ENCODE results near the gene RTCA.
"Not testable (repeated sequence)": the region's sequence is repeated elsewhere in the genome, so short reads cannot be mapped to it uniquely, and the experiment has no call there.

The RTCA gene

DNA sequence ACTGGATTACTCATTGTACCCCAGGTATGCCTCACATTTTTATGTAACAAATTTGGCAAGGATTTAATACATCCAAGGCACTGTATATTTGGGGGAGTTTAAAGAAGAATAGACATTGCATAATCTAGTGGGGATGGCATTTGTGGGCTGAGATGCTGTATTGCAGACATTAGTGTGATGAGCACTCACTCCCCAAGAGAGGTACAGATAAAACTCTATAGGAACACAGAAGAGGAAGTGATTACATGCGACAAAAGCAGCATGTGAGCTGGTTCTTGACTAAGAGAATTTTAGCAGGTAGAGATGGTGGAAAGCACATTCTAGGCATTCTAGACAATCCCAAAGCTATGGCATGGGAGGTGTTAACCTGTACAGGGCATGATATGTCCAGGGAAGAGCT, 62.1 kb downstream of the RTCA start:
- no peak for DNase-seq (ENCODE audit: low read depth)
- H3K4me3 ChIP-seq (ENCODE audit: low read depth, low read length) = no peak overlapping the region
- TF ChIP-seq, protein P1, sequence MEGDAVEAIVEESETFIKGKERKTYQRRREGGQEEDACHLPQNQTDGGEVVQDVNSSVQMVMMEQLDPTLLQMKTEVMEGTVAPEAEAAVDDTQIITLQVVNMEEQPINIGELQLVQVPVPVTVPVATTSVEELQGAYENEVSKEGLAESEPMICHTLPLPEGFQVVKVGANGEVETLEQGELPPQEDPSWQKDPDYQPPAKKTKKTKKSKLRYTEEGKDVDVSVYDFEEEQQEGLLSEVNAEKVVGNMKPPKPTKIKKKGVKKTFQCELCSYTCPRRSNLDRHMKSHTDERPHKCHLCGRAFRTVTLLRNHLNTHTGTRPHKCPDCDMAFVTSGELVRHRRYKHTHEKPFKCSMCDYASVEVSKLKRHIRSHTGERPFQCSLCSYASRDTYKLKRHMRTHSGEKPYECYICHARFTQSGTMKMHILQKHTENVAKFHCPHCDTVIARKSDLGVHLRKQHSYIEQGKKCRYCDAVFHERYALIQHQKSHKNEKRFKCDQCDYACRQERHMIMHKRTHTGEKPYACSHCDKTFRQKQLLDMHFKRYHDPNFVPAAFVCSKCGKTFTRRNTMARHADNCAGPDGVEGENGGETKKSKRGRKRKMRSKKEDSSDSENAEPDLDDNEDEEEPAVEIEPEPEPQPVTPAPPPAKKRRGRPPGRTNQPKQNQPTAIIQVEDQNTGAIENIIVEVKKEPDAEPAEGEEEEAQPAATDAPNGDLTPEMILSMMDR (IDR thresholded peaks at IDR 0.05; ENCODE audit: insufficient read depth, low read depth, low read length, missing control alignments) = no peak

DNA sequence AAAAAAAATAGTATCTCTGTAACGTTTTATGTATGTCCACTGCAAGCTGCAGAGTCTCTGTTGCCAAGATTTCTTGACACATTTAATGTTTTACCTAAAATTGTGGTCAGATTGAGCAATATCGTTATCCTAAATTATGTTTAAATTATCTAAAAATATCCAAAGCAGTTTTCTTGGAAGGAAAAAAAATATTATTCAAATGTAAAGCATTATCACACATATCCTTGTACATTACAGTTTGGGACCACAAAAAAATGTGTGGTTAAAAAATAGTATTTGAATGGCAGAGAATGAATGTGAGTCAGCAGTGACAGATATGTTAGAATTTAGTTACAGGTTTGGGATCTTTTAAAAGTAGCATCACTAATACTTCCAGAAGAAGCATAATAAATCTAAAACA, 65.1 kb downstream of the RTCA start:
- not testable (repeated sequence) for DNase-seq (ENCODE audit: low read depth); H3K4me3 ChIP-seq (ENCODE audit: low read depth, low read length)

DNA sequence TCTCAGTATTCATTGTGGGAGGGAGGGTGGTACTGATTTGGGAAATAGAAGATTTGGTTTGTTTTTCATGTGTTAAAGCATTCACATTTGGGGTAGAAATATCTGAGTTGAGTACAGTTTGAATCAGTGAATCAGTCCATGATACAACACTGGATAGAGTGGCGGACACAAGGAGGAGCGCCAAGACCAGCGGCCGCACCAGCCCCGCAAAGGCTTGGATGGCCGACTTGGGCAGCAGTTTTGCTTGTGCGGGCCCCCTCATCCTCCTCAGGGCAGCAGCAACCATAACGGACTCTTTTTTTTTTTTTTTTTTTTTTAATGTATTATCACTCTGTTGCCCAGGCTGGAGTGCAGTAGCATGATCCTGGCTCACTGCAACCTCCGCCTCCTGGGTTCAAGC, 66.3 kb downstream of the RTCA start:
- no peak overlapping the region for H3K4me3 ChIP-seq (ENCODE audit: low read depth, low read length)
- TF ChIP-seq, protein P1 (IDR thresholded peaks at IDR 0.05; ENCODE audit: insufficient read depth, low read depth, low read length, missing control alignments) = no peak
- no peak for DNase-seq (ENCODE audit: low read depth)

DNA sequence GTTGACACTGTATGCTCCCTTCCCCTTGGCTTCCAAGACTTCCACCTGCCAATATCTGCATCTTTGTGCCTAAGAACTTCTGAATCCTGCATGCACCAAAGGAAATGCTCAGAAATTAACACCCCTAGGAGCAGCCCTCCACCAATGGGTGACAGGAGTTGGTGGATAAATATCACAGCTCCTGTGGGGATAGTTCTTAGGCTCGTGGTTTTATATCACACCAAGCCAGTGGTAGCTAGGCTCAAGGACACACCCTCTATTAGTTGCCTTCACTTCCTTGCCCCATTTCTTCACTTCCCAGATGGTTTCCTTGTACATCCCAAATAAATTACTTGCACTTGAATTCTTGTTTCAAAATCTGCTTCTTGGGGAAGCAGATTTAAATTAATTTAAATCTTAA, 69.4 kb downstream of the RTCA start:
- TF ChIP-seq, protein P1 (IDR thresholded peaks at IDR 0.05; ENCODE audit: insufficient read depth, low read depth, low read length, missing control alignments) = no peak
- DNase-seq (ENCODE audit: low read depth) = no peak
- H3K4me3 ChIP-seq (ENCODE audit: low read depth, low read length) = no peak overlapping the region

DNA sequence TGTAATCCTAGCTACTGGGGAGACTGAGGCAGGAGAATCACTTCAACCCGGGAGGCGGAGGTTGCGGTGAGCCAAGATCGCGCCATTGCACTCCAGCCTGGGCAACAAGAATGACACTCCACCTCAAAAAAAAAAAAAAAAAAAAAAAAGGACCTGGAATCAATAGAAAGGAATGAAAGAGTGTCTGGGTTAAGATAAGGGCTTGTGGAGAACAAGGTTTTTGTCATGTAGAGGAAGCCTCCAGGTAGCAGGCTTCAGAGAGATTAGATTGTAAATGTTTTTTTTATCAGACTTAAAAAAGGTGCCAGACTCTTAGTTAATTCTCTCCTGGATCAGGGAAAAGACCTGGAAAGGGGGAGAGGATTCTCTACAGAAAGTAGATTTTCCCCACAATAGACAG, 71.9 kb downstream of the RTCA start:
- H3K4me3 ChIP-seq (ENCODE audit: low read depth, low read length); DNase-seq (ENCODE audit: low read depth): not testable (repeated sequence)

DNA sequence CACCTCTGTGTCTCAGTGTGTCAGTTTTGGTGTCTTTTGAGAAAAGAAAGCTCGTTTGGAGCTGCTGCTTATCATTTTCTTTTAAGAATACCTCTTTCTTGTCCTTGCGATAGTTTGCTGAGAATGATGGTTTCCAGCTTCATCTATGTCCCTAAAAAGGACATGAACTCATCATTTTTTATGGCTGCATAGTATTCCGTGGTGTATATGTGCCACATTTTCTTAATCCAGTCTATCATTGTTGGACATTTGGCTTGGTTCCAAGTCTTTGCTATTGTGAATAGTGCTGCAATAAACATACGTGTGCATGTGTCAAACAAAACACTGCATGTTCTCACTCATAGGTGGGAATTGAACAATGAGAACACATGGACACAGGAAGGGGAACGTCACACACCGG, 73.7 kb downstream of the RTCA start:
- not testable (repeated sequence) for H3K4me3 ChIP-seq (ENCODE audit: low read depth, low read length); DNase-seq (ENCODE audit: low read depth)

DNA sequence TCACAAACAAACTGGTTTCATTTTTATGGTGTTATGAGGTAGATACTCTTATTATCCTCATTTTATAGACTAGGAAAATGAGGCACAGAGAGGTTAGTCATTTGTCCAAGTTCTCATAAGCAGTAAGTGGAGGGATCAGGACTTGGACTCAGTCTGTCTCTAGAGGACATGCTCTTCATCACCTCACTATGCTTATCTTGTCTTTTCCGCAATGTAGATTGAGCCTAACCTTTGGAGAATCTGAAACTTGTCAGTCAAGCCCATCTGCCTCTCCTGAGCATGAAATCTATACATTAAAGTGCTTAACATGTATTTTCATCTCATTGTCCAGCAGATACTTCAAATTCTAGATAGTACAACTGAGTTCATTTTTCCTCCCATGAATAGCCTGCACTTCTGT, 74.5 kb downstream of the RTCA start:
- TF ChIP-seq, protein P1 (IDR thresholded peaks at IDR 0.05; ENCODE audit: insufficient read depth, low read depth, low read length, missing control alignments) = no peak
- no peak for DNase-seq (ENCODE audit: low read depth)
- no peak overlapping the region for H3K4me3 ChIP-seq (ENCODE audit: low read depth, low read length)

DNA sequence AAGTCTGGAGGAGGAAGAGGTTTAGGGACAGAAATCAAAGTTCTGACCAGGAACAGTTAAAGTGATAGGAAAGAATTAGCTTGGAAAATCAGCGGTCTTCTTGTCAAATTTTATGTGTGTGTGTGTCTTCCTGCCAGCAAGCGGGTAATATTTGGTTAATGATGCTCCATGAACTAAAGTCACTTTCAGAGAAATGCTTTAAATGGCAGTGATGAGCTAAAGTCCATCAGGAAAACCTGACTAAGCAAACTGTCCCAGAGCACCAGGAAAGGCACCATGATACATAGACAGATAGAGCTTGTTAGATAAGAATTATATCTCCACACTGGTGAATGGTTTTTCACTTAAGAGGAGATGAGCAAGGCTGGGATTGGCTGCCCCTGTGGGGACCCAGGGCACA, 76.3 kb downstream of the RTCA start:
- H3K4me3 ChIP-seq (ENCODE audit: low read depth, low read length) = no peak overlapping the region
- TF ChIP-seq, protein P1 (IDR thresholded peaks at IDR 0.05; ENCODE audit: insufficient read depth, low read depth, low read length, missing control alignments) = no peak
- no peak for DNase-seq (ENCODE audit: low read depth)
